Nucleus accumbens (tissue), 56 donors: ENCODE data around the gene PRDM16.
A peak's percentile ranks its signal among the peaks of the same experiment; 100 is the strongest.

Experiments
- DNase-seq, 56 donors: peaks; one replicate each; lab custom pipeline; 2025; lab: John Stamatoyannopoulos, UW

Gene PRDM16

GRCh38 chr1:3261969-3262579 lies 193.1 kb downstream of the PRDM16 start:
- DNase-seq: no peak

- no peak for DNase-seq
These were observed 193.8 kb downstream of the PRDM16 start for GRCh38 chr1:3262681-3263286.

GRCh38 chr1:3263790-3264189 lies 194.8 kb downstream of the PRDM16 start:
- no peak for DNase-seq

- DNase-seq: no peak
These were observed 195.5 kb downstream of the PRDM16 start for GRCh38 chr1:3264456-3264855.

GRCh38 chr1:3265835-3266805 lies 197.1 kb downstream of the PRDM16 start:
- DNase-seq: no peak

GRCh38 chr1:3266870-3267549 lies 198.0 kb downstream of the PRDM16 start:
- no peak for DNase-seq

GRCh38 chr1:3267550-3268270 lies 198.7 kb downstream of the PRDM16 start:
- no peak for DNase-seq

- no peak for DNase-seq
These were observed 199.3 kb downstream of the PRDM16 start for GRCh38 chr1:3268281-3268680.

GRCh38 chr1:3270403-3271245 lies 201.6 kb downstream of the PRDM16 start:
- no peak for DNase-seq

GRCh38 chr1:3271866-3272265 lies 202.9 kb downstream of the PRDM16 start:
- no peak for DNase-seq

- DNase-seq: no peak
These were observed 203.5 kb downstream of the PRDM16 start for GRCh38 chr1:3272321-3273045.

GRCh38 chr1:3273447-3273846 lies 204.4 kb downstream of the PRDM16 start:
- no peak for DNase-seq

GRCh38 chr1:3274972-3275371 lies 206.0 kb downstream of the PRDM16 start:
- no peak for DNase-seq

GRCh38 chr1:3275471-3276340 lies 206.7 kb downstream of the PRDM16 start:
- peak in 1 of 56 donors; percentile 16 for DNase-seq

- DNase-seq: no peak
These were observed 207.4 kb downstream of the PRDM16 start for GRCh38 chr1:3276341-3276800.

GRCh38 chr1:3277011-3277471 lies 208.0 kb downstream of the PRDM16 start:
- DNase-seq: no peak

- DNase-seq: no peak
These were observed 208.6 kb downstream of the PRDM16 start for GRCh38 chr1:3277623-3278022.
